Right lobe of liver (tissue), 4 donors: ENCODE measurements around the gene C16orf82.

Source experiments
- POLR2A ChIP-seq: fragments of 450-650 bp; IDR thresholded peaks from one replicate; pipeline ENCODE4 v1.6.1; 2017; ENCODE audit warnings: antibody characterized with exemption, mild to moderate bottlenecking
- TF ChIP-seq, protein P1 (sequence below), 4 donors: fragments of 200-600 bp in 3 of 4; fragments of 450-650 bp in 1 of 4; IDR thresholded peaks; one replicate each; pipeline versions ENCODE4 v1.5.1 to v1.8.0; 2016 to 2022; ENCODE audit warnings: antibody characterized with exemption in 4 of 4, mild to moderate bottlenecking in 2 of 4
- donor health status: DM: no; HTN: no; CAD: no.
- donor health status: DM: no; HTN: no; CAD: no.
- donor health status: DM: no; HTN: yes; CAD: no.

DNA sequence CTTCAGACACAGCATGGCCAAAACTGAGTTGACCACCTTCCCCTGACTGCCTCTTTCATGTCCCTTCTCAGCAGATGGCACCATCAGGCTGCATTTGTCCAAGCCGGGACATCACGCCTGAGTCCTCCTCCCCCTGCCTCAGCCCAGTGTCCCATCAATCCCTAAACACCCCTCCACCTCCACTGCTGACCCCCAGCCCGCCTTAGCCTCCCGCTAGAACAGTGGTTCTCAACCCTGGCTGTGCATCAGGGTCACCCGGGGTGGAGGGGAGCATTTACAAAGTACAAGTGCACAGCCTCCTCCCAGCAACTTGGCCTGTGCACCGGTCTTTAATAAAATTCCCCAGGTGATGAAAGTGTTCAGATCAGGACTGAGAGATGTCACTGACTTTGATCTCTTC is 4.0 kb downstream of the C16orf82 start:
- TF ChIP-seq, protein P1, sequence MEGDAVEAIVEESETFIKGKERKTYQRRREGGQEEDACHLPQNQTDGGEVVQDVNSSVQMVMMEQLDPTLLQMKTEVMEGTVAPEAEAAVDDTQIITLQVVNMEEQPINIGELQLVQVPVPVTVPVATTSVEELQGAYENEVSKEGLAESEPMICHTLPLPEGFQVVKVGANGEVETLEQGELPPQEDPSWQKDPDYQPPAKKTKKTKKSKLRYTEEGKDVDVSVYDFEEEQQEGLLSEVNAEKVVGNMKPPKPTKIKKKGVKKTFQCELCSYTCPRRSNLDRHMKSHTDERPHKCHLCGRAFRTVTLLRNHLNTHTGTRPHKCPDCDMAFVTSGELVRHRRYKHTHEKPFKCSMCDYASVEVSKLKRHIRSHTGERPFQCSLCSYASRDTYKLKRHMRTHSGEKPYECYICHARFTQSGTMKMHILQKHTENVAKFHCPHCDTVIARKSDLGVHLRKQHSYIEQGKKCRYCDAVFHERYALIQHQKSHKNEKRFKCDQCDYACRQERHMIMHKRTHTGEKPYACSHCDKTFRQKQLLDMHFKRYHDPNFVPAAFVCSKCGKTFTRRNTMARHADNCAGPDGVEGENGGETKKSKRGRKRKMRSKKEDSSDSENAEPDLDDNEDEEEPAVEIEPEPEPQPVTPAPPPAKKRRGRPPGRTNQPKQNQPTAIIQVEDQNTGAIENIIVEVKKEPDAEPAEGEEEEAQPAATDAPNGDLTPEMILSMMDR (IDR thresholded peaks at IDR 0.05): no peak
- TF ChIP-seq POLR2A: no peak
